Common myeloid progenitor, CD34-positive (primary cell): ENCODE measurements around the gene CRTC1.
A peak's percentile ranks its signal among the peaks of the same experiment; 100 is the strongest.

Experiments used
- CTCF ChIA-PET: fragments of 350-600 bp; sonication (Branson Sonifier 250); formaldehyde crosslinking; loops from one replicate; lab custom pipeline; 2021; ENCODE audit warnings: antibody characterized with exemption; lab: Charles Lee
- POLR2A ChIA-PET: fragments of 350-600 bp; sonication (Branson Sonifier 250); formaldehyde crosslinking; loops from one replicate; lab custom pipeline; 2021; ENCODE audit warnings: antibody characterized with exemption; lab: Charles Lee
- DNase-seq, 3 donors: peaks; one replicate each; pipeline versions ENCODE4 v3.0.0 to v3.0.0-alpha.2; 2013
- H3K27ac ChIP-seq, 2 experiments: 1 replicate in 1 of 2; 2 replicates in 1 of 2; pipeline ENCODE4 v1.7.0; 2013; ENCODE audit warnings: inconsistent platforms in 2 of 2, low read length in 2 of 2, mild to moderate bottlenecking in 2 of 2, low read depth in 1 of 2, moderate library complexity in 1 of 2; ENCODE audit not compliant: severe bottlenecking in 2 of 2, insufficient read depth in 1 of 2, poor library complexity in 1 of 2
- H3K27me3 ChIP-seq, 5 experiments: replicated peaks in 2 of 5; 1 replicate in 3 of 5; 2 replicates in 2 of 5; pipeline versions ENCODE4 v1.6.1 to v1.7.0; 2013; ENCODE audit warnings: low read length in 4 of 5, mild to moderate bottlenecking in 2 of 5, moderate library complexity in 2 of 5, inconsistent platforms in 1 of 5; ENCODE audit not compliant: insufficient read depth in 5 of 5, control insufficient read depth in 4 of 5
- H3K36me3 ChIP-seq, 4 experiments: 1 replicate in 2 of 4; 2 replicates in 2 of 4; pipeline versions ENCODE4 v1.6.1 to v1.7.0; 2013; ENCODE audit warnings: low read length in 3 of 4, control low read depth in 1 of 4, mild to moderate bottlenecking in 1 of 4; ENCODE audit not compliant: control insufficient read depth in 4 of 4, insufficient read depth in 4 of 4
- H3K4me1 ChIP-seq, 4 experiments: 1 replicate in 3 of 4; 2 replicates in 1 of 4; pipeline versions ENCODE4 v1.6.1 to v1.7.1; 2013; ENCODE audit warnings: low read length in 3 of 4, mild to moderate bottlenecking in 3 of 4, control low read depth in 1 of 4, inconsistent platforms in 1 of 4, moderate library complexity in 1 of 4; ENCODE audit not compliant: control insufficient read depth in 4 of 4, insufficient read depth in 4 of 4; ENCODE audit errors: control extremely low read depth in 1 of 4
- H3K4me3 ChIP-seq, 7 experiments: 1 replicate in 4 of 7; 2 replicates in 3 of 7; pipeline versions ENCODE4 v1.5.1 to v1.7.0; 2013; ENCODE audit warnings: mild to moderate bottlenecking in 7 of 7, low read length in 6 of 7, moderate library complexity in 6 of 7, inconsistent platforms in 2 of 7, low read depth in 2 of 7, control low read depth in 1 of 7; ENCODE audit not compliant: insufficient read depth in 4 of 7, control insufficient read depth in 1 of 7; ENCODE audit errors: extremely low read depth in 1 of 7
- H3K9me3 ChIP-seq, 5 experiments: 1 replicate in 4 of 5; 2 replicates in 1 of 5; pipeline versions ENCODE4 v1.6.1 to v1.7.1; 2013; ENCODE audit warnings: low read length in 4 of 5, mild to moderate bottlenecking in 2 of 5, inconsistent platforms in 1 of 5, low read depth in 1 of 5, moderate library complexity in 1 of 5; ENCODE audit not compliant: control insufficient read depth in 4 of 5, insufficient read depth in 2 of 5; ENCODE audit errors: control extremely low read depth in 1 of 5
- WGBS: methylation state at CpG from one replicate; pipeline ENCODE4 v1.1.5; 2013; ENCODE audit not compliant: insufficient coverage; 5-methylcytosine and 5-hydroxymethylcytosine counted together

CRTC1 gene

GRCh38 chr19:18710186-18710585 is 26.7 kb downstream of the CRTC1 start:
- H3K9me3 ChIP-seq: no peaks in the 10 kb centered on the region
- ChIA-PET CTCF (interaction anchor here (1.0 kb wide), 1 partner anchor 397 kb away, joined by 3 read pairs; no protein-coding TSS in a partner anchor), POLR2A (interaction anchor here (0.6 kb wide), 2 partner anchors 78 to 176 kb away, joined by 3 read pairs; no protein-coding TSS in a partner anchor)
- 8% methylated on average over 5 of the region's 11 CpGs for WGBS
- H3K36me3 ChIP-seq: peaks cover 0 to 4% (median 0%) of the 10 kb centered on the region in 4 experiments
- peak in 1 of 3 donors; percentile 9 for DNase-seq
- no peak overlapping the region for H3K4me3 ChIP-seq
- H3K27ac ChIP-seq: no peak overlapping the region
- H3K4me1 ChIP-seq: peaks cover 0 to 20% (median 14%) of the 10 kb centered on the region in 4 experiments
- no peaks in the 10 kb centered on the region for H3K27me3 ChIP-seq

- 99% methylated on average over 22 of the region's 28 CpGs for WGBS
- H3K9me3 ChIP-seq: no peaks in the 10 kb centered on the region
- DNase-seq: no peak
Observed at GRCh38 chr19:18710996-18711751, 27.7 kb downstream of the CRTC1 start.

DNA sequence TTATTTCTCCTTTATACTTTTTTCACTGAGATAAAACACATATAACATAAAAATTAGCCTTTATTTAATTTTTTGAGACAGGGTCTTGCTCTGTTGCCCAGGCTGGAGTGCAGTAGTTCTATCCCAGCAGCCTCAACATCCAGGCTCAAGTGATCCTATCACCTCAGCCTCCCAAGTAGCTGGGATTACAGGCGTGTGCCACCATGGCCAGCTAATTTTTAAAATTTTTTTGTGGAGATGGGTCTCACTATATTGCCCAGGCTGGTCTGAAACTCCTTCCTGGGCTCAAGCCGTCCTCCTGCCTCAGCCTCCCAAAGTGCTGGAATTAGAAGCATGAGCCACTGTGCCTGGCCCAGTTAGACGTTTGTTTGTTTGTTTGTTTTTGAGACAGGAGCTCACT is 28.4 kb downstream of the CRTC1 start:
- no peak overlapping the region for H3K27ac ChIP-seq
- H3K4me3 ChIP-seq: no peak overlapping the region
- no peaks in the 10 kb centered on the region for H3K27me3 ChIP-seq
- CTCF ChIA-PET: no interaction called here
- H3K36me3 ChIP-seq: peaks cover 0 to 4% (median 0%) of the 10 kb centered on the region in 4 experiments
- H3K4me1 ChIP-seq: peaks cover 0 to 20% (median 15%) of the 10 kb centered on the region in 4 experiments
- H3K9me3 ChIP-seq: no peaks in the 10 kb centered on the region
- 100% methylated on average over 2 of the region's 3 CpGs for WGBS
- POLR2A ChIA-PET: interaction anchor here (0.7 kb wide), 1 partner anchor 62 kb away, joined by 3 read pairs; no protein-coding TSS in a partner anchor
- no peak for DNase-seq

More at GRCh38 chr19:18710996-18711751, 27.7 kb downstream of the CRTC1 start:
- Histone ChIP-seq H3K4me1 (peaks cover 0 to 20% (median 15%) of the 10 kb centered on the region in 4 experiments), H3K4me3 (no peak overlapping the region), H3K27ac (no peak overlapping the region), H3K36me3 (peaks cover 0 to 4% (median 0%) of the 10 kb centered on the region in 4 experiments), H3K27me3 (no peaks in the 10 kb centered on the region)
- POLR2A ChIA-PET: interaction anchor here (0.5 to 0.7 kb wide), 4 partner anchors 63 to 289 kb away, joined by 3 read pairs; no protein-coding TSS in a partner anchor
- CTCF ChIA-PET: no interaction called here

GRCh38 chr19:18712981-18713380 is 29.5 kb downstream of the CRTC1 start:
- H3K27me3 ChIP-seq: no peaks in the 10 kb centered on the region
- H3K27ac ChIP-seq: no peak overlapping the region
- H3K36me3 ChIP-seq: peaks cover 0 to 4% (median 0%) of the 10 kb centered on the region in 4 experiments
- POLR2A ChIA-PET: no interaction called here
- WGBS: 94% methylated on average over 4 of the region's 5 CpGs
- DNase-seq: no peak
- H3K4me3 ChIP-seq: no peak overlapping the region
- peaks cover 0 to 27% (median 16%) of the 10 kb centered on the region in 4 experiments for H3K4me1 ChIP-seq
- CTCF ChIA-PET: no interaction called here
- H3K9me3 ChIP-seq: no peaks in the 10 kb centered on the region

DNA sequence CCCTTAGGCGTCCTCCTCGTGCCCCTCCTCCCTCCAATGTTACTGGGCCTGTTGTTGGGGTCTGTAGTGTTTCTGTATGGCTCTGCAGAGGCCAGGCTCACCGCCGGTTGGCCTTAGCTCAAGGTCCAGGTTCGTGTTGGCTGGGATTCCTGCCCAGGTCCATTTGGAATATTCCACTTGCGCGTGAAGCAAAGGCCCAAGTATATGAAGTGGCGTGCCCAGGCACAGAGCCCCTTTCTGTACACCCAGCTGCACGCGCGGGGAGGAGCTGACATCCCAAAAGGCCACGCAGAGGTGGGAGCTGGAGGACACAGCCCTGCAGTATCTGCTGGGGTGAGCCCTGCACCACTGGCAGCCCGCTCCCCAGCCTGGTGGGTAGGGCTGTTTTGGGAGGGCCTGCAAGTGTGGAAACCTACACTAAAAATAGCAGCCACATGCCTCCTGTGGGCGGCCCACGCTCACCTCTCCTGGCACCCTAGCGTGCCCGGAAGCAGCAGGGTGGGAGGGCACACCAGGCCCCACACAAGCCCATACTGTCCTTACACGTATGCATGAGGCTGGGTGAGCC is 30.2 kb downstream of the CRTC1 start:
- ChIA-PET POLR2A (no interaction called here), CTCF (no interaction called here)
- Histone ChIP-seq H3K9me3 (no peaks in the 10 kb centered on the region), H3K4me3 (no peak overlapping the region), H3K4me1 (peaks cover 0 to 29% (median 19%) of the 10 kb centered on the region in 4 experiments), H3K27me3 (no peaks in the 10 kb centered on the region), H3K36me3 (peaks cover 0 to 5% (median 0%) of the 10 kb centered on the region in 4 experiments), H3K27ac (no peak overlapping the region)
- no peak for DNase-seq
- WGBS: 96% methylated on average over 16 of the region's 18 CpGs

GRCh38 chr19:18715416-18715815 is 31.9 kb downstream of the CRTC1 start:
- H3K9me3 ChIP-seq: no peaks in the 10 kb centered on the region
- no peak for DNase-seq
- ChIA-PET POLR2A (no interaction called here), CTCF (no interaction called here)
- H3K4me3 ChIP-seq: no peak overlapping the region
- peaks cover 0 to 9% (median 0%) of the 10 kb centered on the region in 4 experiments for H3K36me3 ChIP-seq
- WGBS: 88% methylated on average over 3 of the region's 5 CpGs
- peaks cover 0 to 11% (median 6%) of the 10 kb centered on the region in 4 experiments for H3K4me1 ChIP-seq
- no peaks in the 10 kb centered on the region for H3K27me3 ChIP-seq
- H3K27ac ChIP-seq: no peak overlapping the region

GRCh38 chr19:18716857-18717256 is 33.4 kb downstream of the CRTC1 start:
- 98% methylated on average over 5 of the region's 6 CpGs for WGBS
- Histone ChIP-seq H3K27ac (no peak overlapping the region), H3K9me3 (no peaks in the 10 kb centered on the region), H3K4me3 (no peak overlapping the region), H3K27me3 (no peaks in the 10 kb centered on the region), H3K36me3 (peaks cover 0 to 9% (median 0%) of the 10 kb centered on the region in 4 experiments), H3K4me1 (peaks cover 0 to 11% (median 6%) of the 10 kb centered on the region in 4 experiments)
- no peak for DNase-seq
- ChIA-PET POLR2A (interaction anchor here (1.3 kb wide), 1 partner anchor 11 kb away, joined by 3 read pairs; no protein-coding TSS in a partner anchor), CTCF (no interaction called here)
